Calu3 (cell line): ENCODE measurements around the gene CD200. TPM values are rescaled to one million over a fixed set of nuclear protein-coding genes. Genes with fewer than 3 reads are reported as not detected.

Source experiments
- BruUV-seq: library from RNA; stranded (reverse); fragments of 400-500 nt; replicated peaks from 2 replicates; lab custom pipeline; 2021; lab: Mats Ljungman, UMichigan
- CTCF ChIA-PET: fragments of 300-600 bp; sonication (Branson Sonifier 250); formaldehyde crosslinking; loops from one replicate; lab custom pipeline; 2022; ENCODE audit warnings: antibody characterized with exemption; lab: Charles Lee
- DNase-seq: peaks from one replicate; pipeline ENCODE4 v3.0.0; 2022
- H3K27ac Mint-ChIP-seq: one replicate; pipeline ENCODE4 v1.8.0; 2022; ENCODE audit warnings: mixed read lengths; ENCODE audit not compliant: unreplicated experiment
- H3K27me3 Mint-ChIP-seq: one replicate; pipeline ENCODE4 v1.8.0; 2022; ENCODE audit warnings: mixed read lengths; ENCODE audit not compliant: unreplicated experiment
- H3K36me3 Mint-ChIP-seq: one replicate; pipeline ENCODE4 v1.8.0; 2022; ENCODE audit warnings: mild to moderate bottlenecking, moderate library complexity, mixed read lengths; ENCODE audit not compliant: insufficient read depth, unreplicated experiment
- H3K4me1 Mint-ChIP-seq: one replicate; pipeline ENCODE4 v1.8.0; 2022; ENCODE audit warnings: mild to moderate bottlenecking, low read depth, mixed read lengths; ENCODE audit not compliant: unreplicated experiment
- H3K4me3 Mint-ChIP-seq: one replicate; pipeline ENCODE4 v1.8.0; 2022; ENCODE audit warnings: mild to moderate bottlenecking, low read depth, moderate library complexity, mixed read lengths; ENCODE audit not compliant: unreplicated experiment
- H3K9me3 Mint-ChIP-seq: one replicate; pipeline ENCODE4 v1.8.0; 2022; ENCODE audit warnings: low read depth, mixed read lengths; ENCODE audit not compliant: unreplicated experiment
- CTCF ChIP-seq: fragments of 200-600 bp; IDR thresholded peaks from one replicate; pipeline ENCODE4 v1.8.0; 2022; ENCODE audit warnings: antibody characterized with exemption; ENCODE audit not compliant: unreplicated experiment
- intact Hi-C: fragments of 100-400 bp; cut with micrococcal nuclease; formaldehyde crosslinking; loops from one replicate; pipeline ENCODE4 v1.10.0; 2022; ENCODE audit not compliant: unreplicated experiment
- total RNA-seq: library from RNA; stranded (reverse); gene quantifications from 2 replicates; pipeline ENCODE4 v1.2.3, GENCODE V29; 2022

The CD200 gene
- total RNA-seq, 1 experiment from 2014 or later: not detected

DNA sequence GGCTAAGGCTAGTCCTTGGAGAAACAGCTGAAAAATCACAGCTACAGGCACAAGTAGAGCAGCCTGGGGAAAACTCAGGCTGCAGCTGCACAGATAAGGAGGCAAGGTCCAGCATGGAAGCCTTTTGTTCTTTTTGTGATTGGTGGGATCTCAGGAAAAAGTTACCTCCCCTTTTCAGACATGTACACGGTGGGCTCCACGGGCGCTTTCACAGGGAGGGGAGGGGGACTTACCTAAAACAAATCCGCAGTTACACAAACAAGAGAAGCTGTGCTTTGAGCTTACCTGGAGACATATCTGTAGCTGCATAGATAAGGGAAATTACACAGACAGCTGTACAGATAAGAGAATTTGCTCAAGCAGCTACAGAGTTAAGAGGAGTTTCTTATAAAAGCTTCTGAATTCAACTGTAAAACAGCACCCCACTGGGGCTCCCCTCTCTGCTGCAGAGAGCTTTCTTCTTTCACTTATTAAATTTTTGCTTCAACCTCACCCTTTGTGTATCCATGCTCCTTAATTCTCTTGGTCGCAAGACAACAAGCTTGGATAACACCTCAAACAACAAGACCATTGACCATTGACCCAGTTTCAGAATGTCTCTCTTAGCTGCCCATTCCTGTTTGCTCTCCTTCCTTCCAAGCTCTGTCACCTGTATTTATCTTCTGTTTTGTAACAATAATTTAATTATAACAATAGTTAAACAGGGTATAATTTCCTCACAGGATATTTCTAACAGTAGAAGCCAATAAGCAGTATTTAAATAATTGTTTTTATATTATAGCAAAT lies 10.9 kb upstream of the CD200 start:
- no peak for TF ChIP-seq CTCF
- H3K27ac Mint-ChIP-seq: no peak overlapping the region
- CTCF ChIA-PET: interaction anchor here (0.6 to 1.2 kb wide), 8 partner anchors 10 to 194 kb away, joined by 3 to 7 read pairs (median 3); partner anchors contain the start of gene SLC9C1
- no TSS peak for BruUV-seq
- H3K4me3 Mint-ChIP-seq: no peak overlapping the region
- no peaks in the 10 kb centered on the region for H3K36me3 Mint-ChIP-seq
- intact Hi-C loops: loop anchor here (10.0 kb wide), 1 partner anchor 187 kb away; the partner anchor contains the start of gene GCSAM
- peaks cover 23% of the 10 kb centered on the region for H3K4me1 Mint-ChIP-seq
- H3K27me3 Mint-ChIP-seq: no peaks in the 10 kb centered on the region
- DNase-seq: no peak
- no peaks in the 10 kb centered on the region for H3K9me3 Mint-ChIP-seq

- Mint-ChIP-seq H3K9me3 (no peaks in the 10 kb centered on the region), H3K4me3 (no peak overlapping the region), H3K27me3 (no peaks in the 10 kb centered on the region), H3K27ac (no peak overlapping the region), H3K36me3 (no peaks in the 10 kb centered on the region), H3K4me1 (peaks cover 1% of the 10 kb centered on the region)
- no TSS peak for BruUV-seq
- DNase-seq: peak; percentile 40
- TF ChIP-seq CTCF: no peak
- intact Hi-C loops: loop anchor here (1.0 to 10.0 kb wide), 3 partner anchors 192 to 205 kb away; partner anchors contain the start of gene GCSAM
- CTCF ChIA-PET: no interaction called here
These were observed 5.5 kb upstream of the CD200 start for GRCh38 chr3:112327371-112327951.

GRCh38 chr3:112331851-112332250 lies 1.1 kb upstream of the CD200 start:
- no TSS peak for BruUV-seq
- Mint-ChIP-seq H3K27me3 (peaks cover 14% of the 10 kb centered on the region), H3K4me3 (no peak overlapping the region), H3K9me3 (no peaks in the 10 kb centered on the region), H3K36me3 (no peaks in the 10 kb centered on the region), H3K4me1 (no peaks in the 10 kb centered on the region), H3K27ac (no peak overlapping the region)
- no peak for DNase-seq
- intact Hi-C loops: no loop called here
- CTCF ChIA-PET: interaction anchor here (0.6 kb wide), 1 partner anchor 9 kb away, joined by 7 read pairs; no protein-coding TSS in a partner anchor
- no peak for TF ChIP-seq CTCF

- no peak for TF ChIP-seq CTCF
- Mint-ChIP-seq H3K9me3 (no peaks in the 10 kb centered on the region), H3K4me3 (peak overlapping the region; percentile 63), H3K27ac (no peak overlapping the region), H3K36me3 (no peaks in the 10 kb centered on the region), H3K27me3 (peaks cover 14% of the 10 kb centered on the region), H3K4me1 (no peaks in the 10 kb centered on the region)
- BruUV-seq: no TSS peak
- CTCF ChIA-PET: interaction anchor here (0.5 kb wide), 1 partner anchor 851 kb away, joined by 4 read pairs; no protein-coding TSS in a partner anchor
- intact Hi-C loops: no loop called here
- no peak for DNase-seq
These were observed 693 bp downstream of the CD200 start for GRCh38 chr3:112333381-112334317.
